ENCODE results near the gene ISLR2. TPM values are rescaled to one million over a fixed set of nuclear protein-coding genes. Genes with fewer than 3 reads are reported as not detected.

Gene ISLR2
- total and polyA plus RNA-seq, 8 donors = 0.19 to 4.4 (median 0.30) TPM; not detected in 3

DNA sequence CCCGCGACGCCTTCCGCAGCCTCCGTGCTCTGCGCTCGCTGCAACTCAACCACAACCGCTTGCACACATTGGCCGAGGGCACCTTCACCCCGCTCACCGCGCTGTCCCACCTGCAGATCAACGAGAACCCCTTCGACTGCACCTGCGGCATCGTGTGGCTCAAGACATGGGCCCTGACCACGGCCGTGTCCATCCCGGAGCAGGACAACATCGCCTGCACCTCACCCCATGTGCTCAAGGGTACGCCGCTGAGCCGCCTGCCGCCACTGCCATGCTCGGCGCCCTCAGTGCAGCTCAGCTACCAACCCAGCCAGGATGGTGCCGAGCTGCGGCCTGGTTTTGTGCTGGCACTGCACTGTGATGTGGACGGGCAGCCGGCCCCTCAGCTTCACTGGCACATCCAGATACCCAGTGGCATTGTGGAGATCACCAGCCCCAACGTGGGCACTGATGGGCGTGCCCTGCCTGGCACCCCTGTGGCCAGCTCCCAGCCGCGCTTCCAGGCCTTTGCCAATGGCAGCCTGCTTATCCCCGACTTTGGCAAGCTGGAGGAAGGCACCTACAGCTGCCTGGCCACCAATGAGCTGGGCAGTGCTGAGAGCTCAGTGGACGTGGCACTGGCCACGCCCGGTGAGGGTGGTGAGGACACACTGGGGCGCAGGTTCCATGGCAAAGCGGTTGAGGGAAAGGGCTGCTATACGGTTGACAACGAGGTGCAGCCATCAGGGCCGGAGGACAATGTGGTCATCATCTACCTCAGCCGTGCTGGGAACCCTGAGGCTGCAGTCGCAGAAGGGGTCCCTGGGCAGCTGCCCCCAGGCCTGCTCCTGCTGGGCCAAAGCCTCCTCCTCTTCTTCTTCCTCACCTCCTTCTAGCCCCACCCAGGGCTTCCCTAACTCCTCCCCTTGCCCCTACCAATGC lies 45.1 kb downstream of the ISLR2 start:
- Histone ChIP-seq H3K27me3 (peaks cover 0 to 3% (median 0%) of the 10 kb centered on the region in 3 donors), H3K4me3 (peak overlapping the region in 2 of 4 donors; percentile 31 to 40), H3K27ac (peak overlapping the region in 1 of 5 donors; percentile 80), H3K9me3 (no peaks in the 10 kb centered on the region), H3K36me3 (peaks cover 0 to 10% (median 0%) of the 10 kb centered on the region in 4 donors), H3K4me1 (peaks cover 12 to 78% (median 52%) of the 10 kb centered on the region in 4 donors)
- 82 to 89% (median 86%) methylated on average over 20 to 45 of the region's 45 CpGs for WGBS, 5 donors
- DNase-seq = no peak
- intact Hi-C loops (cut with DNase I; ENCODE audit: low total_unique reads) = no loop called here
- TF ChIP-seq POLR2AphosphoS5 (IDR thresholded peaks at IDR 0.05) (no peak), EP300 (IDR thresholded peaks at IDR 0.05) (no peak), CTCF (IDR thresholded peaks at IDR 0.05) (no peak), POLR2A (IDR thresholded peaks at IDR 0.05) (no peak)

DNA sequence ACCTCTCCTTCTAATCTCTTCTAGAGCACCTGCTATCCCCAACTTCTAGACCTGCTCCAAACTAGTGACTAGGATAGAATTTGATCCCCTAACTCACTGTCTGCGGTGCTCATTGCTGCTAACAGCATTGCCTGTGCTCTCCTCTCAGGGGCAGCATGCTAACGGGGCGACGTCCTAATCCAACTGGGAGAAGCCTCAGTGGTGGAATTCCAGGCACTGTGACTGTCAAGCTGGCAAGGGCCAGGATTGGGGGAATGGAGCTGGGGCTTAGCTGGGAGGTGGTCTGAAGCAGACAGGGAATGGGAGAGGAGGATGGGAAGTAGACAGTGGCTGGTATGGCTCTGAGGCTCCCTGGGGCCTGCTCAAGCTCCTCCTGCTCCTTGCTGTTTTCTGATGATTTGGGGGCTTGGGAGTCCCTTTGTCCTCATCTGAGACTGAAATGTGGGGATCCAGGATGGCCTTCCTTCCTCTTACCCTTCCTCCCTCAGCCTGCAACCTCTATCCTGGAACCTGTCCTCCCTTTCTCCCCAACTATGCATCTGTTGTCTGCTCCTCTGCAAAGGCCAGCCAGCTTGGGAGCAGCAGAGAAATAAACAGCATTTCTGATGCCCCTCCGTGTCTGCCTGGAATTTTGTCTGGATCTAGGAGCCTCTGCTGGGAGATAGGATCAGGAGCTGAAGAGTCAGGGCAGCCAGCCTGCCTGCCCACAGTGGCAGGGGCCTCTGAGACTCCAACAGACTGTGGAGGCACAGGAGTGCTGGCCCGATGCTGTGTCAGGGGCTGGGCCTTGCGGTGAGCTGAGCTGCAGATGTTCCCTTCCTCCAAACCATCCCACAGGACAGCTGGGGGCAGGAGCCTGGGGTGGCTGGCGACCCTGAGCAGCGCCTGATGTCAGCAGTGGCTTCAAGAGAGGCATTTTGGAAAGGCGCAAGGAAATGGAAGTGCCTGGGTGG lies 46.2 kb downstream of the ISLR2 start:
- no peaks in the 10 kb centered on the region for H3K9me3 ChIP-seq
- peaks cover 12 to 79% (median 53%) of the 10 kb centered on the region in 4 donors for H3K4me1 ChIP-seq
- no peak overlapping the region for H3K4me3 ChIP-seq
- no peak for TF ChIP-seq EP300 (IDR thresholded peaks at IDR 0.05)
- TF ChIP-seq POLR2AphosphoS5 (IDR thresholded peaks at IDR 0.05) = no peak
- no peak for TF ChIP-seq CTCF (IDR thresholded peaks at IDR 0.05)
- no peak for TF ChIP-seq POLR2A (IDR thresholded peaks at IDR 0.05)
- H3K36me3 ChIP-seq = peaks cover 0 to 10% (median 0%) of the 10 kb centered on the region in 4 donors
- WGBS, 5 donors = 64 to 72% (median 70%) methylated on average over 8 to 10 of the region's 10 CpGs
- H3K27me3 ChIP-seq = peaks cover 0 to 3% (median 0%) of the 10 kb centered on the region in 3 donors
- no peak overlapping the region for H3K27ac ChIP-seq
- intact Hi-C loops (cut with DNase I; ENCODE audit: low total_unique reads) = no loop called here
- DNase-seq = no peak

DNA sequence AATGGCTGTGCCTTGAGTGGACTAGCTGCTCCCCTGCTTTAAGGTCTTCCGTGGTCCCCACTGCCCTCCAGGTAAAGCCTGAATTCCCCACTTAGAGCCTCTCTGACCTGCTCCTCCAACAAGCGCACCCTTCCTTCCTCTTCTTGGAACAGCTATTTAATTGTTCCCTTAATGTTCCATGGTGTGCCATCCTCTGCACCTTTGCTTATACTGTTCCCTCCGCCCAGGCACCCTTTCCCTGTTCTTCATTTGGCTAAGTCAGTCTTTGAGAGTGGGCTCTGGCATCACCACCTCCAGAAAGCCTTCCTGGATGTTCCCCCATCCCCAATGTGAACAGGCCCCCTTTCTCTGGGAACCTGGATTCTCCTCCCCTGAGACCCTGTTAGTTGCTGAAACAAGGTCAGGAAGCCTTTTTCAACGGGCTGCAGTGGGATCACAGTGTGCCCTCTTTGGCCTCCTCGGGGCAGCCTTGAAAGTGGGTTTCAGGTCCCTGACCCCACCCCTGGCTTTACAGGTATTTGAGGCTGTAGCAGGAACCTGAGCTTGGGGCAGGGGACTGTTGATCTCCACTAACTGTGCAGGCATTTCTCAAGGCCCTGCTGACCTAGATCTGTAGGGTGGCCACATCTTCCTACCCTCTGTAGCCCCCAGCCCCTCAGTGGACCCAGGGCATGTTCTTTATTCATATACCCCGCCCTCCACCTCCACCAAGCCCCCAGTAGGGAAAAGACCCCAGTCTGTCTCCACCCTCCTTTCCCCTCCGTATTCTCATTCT lies 48.1 kb downstream of the ISLR2 start:
- peaks cover 11 to 63% (median 44%) of the 10 kb centered on the region in 4 donors for H3K4me1 ChIP-seq
- intact Hi-C loops (cut with DNase I; ENCODE audit: low total_unique reads) = no loop called here
- H3K27me3 ChIP-seq = peaks cover 0 to 3% (median 0%) of the 10 kb centered on the region in 3 donors
- H3K27ac ChIP-seq = peak overlapping the region in 4 of 5 donors; percentile 33 to 55 (median 52)
- TF ChIP-seq POLR2A (IDR thresholded peaks at IDR 0.05) (no peak), CTCF (IDR thresholded peaks at IDR 0.05) (no peak), EP300 (IDR thresholded peaks at IDR 0.05) (no peak), POLR2AphosphoS5 (IDR thresholded peaks at IDR 0.05) (no peak)
- DNase-seq = no peak
- peaks cover 0 to 10% (median 0%) of the 10 kb centered on the region in 4 donors for H3K36me3 ChIP-seq
- 70 to 80% (median 74%) methylated on average over 6 to 7 of the region's 7 CpGs for WGBS, 5 donors
- no peak overlapping the region for H3K4me3 ChIP-seq
- no peaks in the 10 kb centered on the region for H3K9me3 ChIP-seq

All from stomach (tissue), 9 donors.